GM18868 (cell line): ENCODE measurements around the gene TMEM151B.
A peak's percentile ranks its signal among the peaks of the same experiment; 100 is the strongest.

Source experiments
- ATAC-seq: cut with Tn5 transposase; IDR thresholded peaks from one replicate; pipeline ENCODE4 v1.9.1; 2021; ENCODE audit warnings: mild to moderate bottlenecking, moderate library complexity; ENCODE audit not compliant: unreplicated experiment

The TMEM151B gene

GRCh38 chr6:44250067-44250717 is 20.1 kb upstream of the TMEM151B start:
- ATAC-seq = no peak

GRCh38 chr6:44250718-44251123 is 19.5 kb upstream of the TMEM151B start:
- no peak for ATAC-seq

- ATAC-seq = no peak
Observed at GRCh38 chr6:44251576-44252524, 18.4 kb upstream of the TMEM151B start.

GRCh38 chr6:44253307-44254101 is 16.7 kb upstream of the TMEM151B start:
- no peak for ATAC-seq

GRCh38 chr6:44254191-44255104 is 15.8 kb upstream of the TMEM151B start:
- ATAC-seq = no peak

GRCh38 chr6:44255105-44255808 is 15.0 kb upstream of the TMEM151B start:
- no peak for ATAC-seq

- no peak for ATAC-seq
Observed at GRCh38 chr6:44255871-44256774, 14.1 kb upstream of the TMEM151B start.

- no peak for ATAC-seq
Observed at GRCh38 chr6:44256775-44257024, 13.6 kb upstream of the TMEM151B start.

GRCh38 chr6:44257025-44257752 is 13.1 kb upstream of the TMEM151B start, which contains the start of gene SLC35B2:
Gene SLC35B2 (minus strand): TSS chr6:44257528. CDS start chr6:44257410, 118 bp downstream.
- ATAC-seq = peak; percentile 51

GRCh38 chr6:44257753-44258324 is 12.4 kb upstream of the TMEM151B start:
- peak; percentile 21 for ATAC-seq

- ATAC-seq = no peak
Observed at GRCh38 chr6:44258325-44258863, 11.9 kb upstream of the TMEM151B start.

GRCh38 chr6:44258921-44259320 is 11.3 kb upstream of the TMEM151B start:
- no peak for ATAC-seq

GRCh38 chr6:44260011-44260410 is 10.2 kb upstream of the TMEM151B start:
- ATAC-seq = no peak

- ATAC-seq = no peak
Observed at GRCh38 chr6:44260451-44261297, 9.6 kb upstream of the TMEM151B start.

- no peak for ATAC-seq
Observed at GRCh38 chr6:44261581-44261980, 8.7 kb upstream of the TMEM151B start.
